Endodermal cell (in vitro differentiated cells): ENCODE data around the gene BMP6. TPM values are rescaled to one million over a fixed set of nuclear protein-coding genes. Genes with fewer than 3 reads are reported as not detected.

Source experiments
- DNase-seq: peaks from one replicate; pipeline ENCODE4 v3.0.0-alpha.2; 2017
- H3K27ac ChIP-seq: 2 replicates; pipeline ENCODE4 v1.5.1; 2013; ENCODE audit warnings: mild to moderate bottlenecking, low read depth, low read length, moderate library complexity
- H3K27me3 ChIP-seq: 2 replicates; pipeline ENCODE4 v1.6.1; 2013; ENCODE audit warnings: mild to moderate bottlenecking, low read length, moderate library complexity; ENCODE audit not compliant: insufficient read depth, control insufficient read depth, poor library complexity, severe bottlenecking
- H3K36me3 ChIP-seq: 2 replicates; pipeline ENCODE4 v1.7.0; 2013; ENCODE audit warnings: mild to moderate bottlenecking, low read length, moderate library complexity; ENCODE audit not compliant: control insufficient read depth, insufficient read depth
- H3K4me1 ChIP-seq: one replicate; pipeline ENCODE4 v1.7.0; 2013; ENCODE audit warnings: low read length; ENCODE audit not compliant: control insufficient read depth, insufficient read depth
- H3K4me3 ChIP-seq: 2 replicates; pipeline ENCODE4 v1.5.1; 2013; ENCODE audit warnings: mild to moderate bottlenecking, low read length, moderate library complexity
- H3K9ac ChIP-seq: 2 replicates; pipeline ENCODE4 v1.6.1; 2013; ENCODE audit warnings: mild to moderate bottlenecking, low read length, moderate library complexity; ENCODE audit not compliant: poor library complexity, severe bottlenecking; ENCODE audit errors: extremely low read depth
- H3K9me3 ChIP-seq: 2 replicates; pipeline ENCODE4 v1.6.1; 2013; ENCODE audit warnings: mild to moderate bottlenecking, low read length, moderate library complexity; ENCODE audit not compliant: control insufficient read depth
- H3K27ac Mint-ChIP-seq: 2 replicates; pipeline ENCODE4 v1.8.0; 2020; ENCODE audit warnings: mixed read lengths
- H3K27me3 Mint-ChIP-seq: 2 replicates; pipeline ENCODE4 v1.8.0; 2021; ENCODE audit warnings: mild to moderate bottlenecking, mixed read lengths; ENCODE audit not compliant: insufficient read depth
- H3K36me3 Mint-ChIP-seq: 2 replicates; pipeline ENCODE4 v1.8.0; 2020; ENCODE audit warnings: low read depth, mixed read lengths
- H3K4me1 Mint-ChIP-seq: 2 replicates; pipeline ENCODE4 v1.8.0; 2020; ENCODE audit warnings: mixed read lengths
- H3K4me3 Mint-ChIP-seq: 2 replicates; pipeline ENCODE4 v1.8.0; 2020; ENCODE audit warnings: mild to moderate bottlenecking, moderate library complexity, mixed read lengths
- H3K9me3 Mint-ChIP-seq: 2 replicates; pipeline ENCODE4 v1.8.0; 2020; ENCODE audit warnings: mild to moderate bottlenecking, mixed read lengths
- CTCF ChIP-seq: fragments of 200-600 bp; sonication (generic); conservative IDR thresholded peaks from 2 replicates; pipeline ENCODE4 v1.5.0; 2021; ENCODE audit warnings: antibody characterized with exemption, mild to moderate bottlenecking
- WGBS, 2 experiments: methylation state at CpG; one replicate each; pipeline versions ENCODE4 v1.1.5 to v1.1.7; 2013; ENCODE audit warnings: missing lambda C conversion rate in 2 of 2, mixed read lengths in 1 of 2; ENCODE audit not compliant: insufficient coverage in 1 of 2, insufficient read length in 1 of 2; 5-methylcytosine and 5-hydroxymethylcytosine counted together
- total RNA-seq, 2 donors: library from RNA; stranded (reverse); fragmentation: NEBNext Ultra II Directional in 1 of 2; extraction: Animal tissue kit (Norgen Biotek cat#: 25700) in 1 of 2; gene quantifications; 2 replicates in 1 of 2; 3 replicates in 1 of 2; pipeline ENCODE4 v1.2.1, GENCODE V29; 2021

BMP6 gene
- total RNA-seq, 2 donors from 2014 or later, result 0.62 to 0.71 TPM

- 94 to 95% methylated on average over 6 of the region's 6 CpGs for WGBS, 2 experiments
- no peak for TF ChIP-seq CTCF
- Mint-ChIP-seq H3K9me3 (no peaks in the 10 kb centered on the region), H3K4me1 (peaks cover 4% of the 10 kb centered on the region), H3K27me3 (peaks cover 27% of the 10 kb centered on the region), H3K36me3 (no peaks in the 10 kb centered on the region), H3K4me3 (no peak overlapping the region), H3K27ac (no peak overlapping the region)
- H3K27ac ChIP-seq, result no peak overlapping the region
- no peak overlapping the region for H3K4me3 ChIP-seq
- DNase-seq, result no peak
- no peaks in the 10 kb centered on the region for H3K9me3 ChIP-seq
- peaks cover 92% of the 10 kb centered on the region for H3K27me3 ChIP-seq
- no peaks in the 10 kb centered on the region for H3K36me3 ChIP-seq
- H3K4me1 ChIP-seq, result no peaks in the 10 kb centered on the region
- no peak overlapping the region for H3K9ac ChIP-seq
Measured at GRCh38 chr6:7912024-7912423, 186.1 kb downstream of the BMP6 start.

GRCh38 chr6:7912736-7913517 is 187.0 kb downstream of the BMP6 start:
- H3K9me3 ChIP-seq, result no peaks in the 10 kb centered on the region

GRCh38 chr6:7914311-7914710 is 188.4 kb downstream of the BMP6 start:
- TF ChIP-seq CTCF, result no peak
- H3K27ac Mint-ChIP-seq, result no peak overlapping the region
- Histone ChIP-seq H3K27ac (no peak overlapping the region), H3K36me3 (no peaks in the 10 kb centered on the region), H3K4me3 (no peak overlapping the region), H3K9ac (no peak overlapping the region), H3K9me3 (no peaks in the 10 kb centered on the region), H3K27me3 (peaks cover 92% of the 10 kb centered on the region), H3K4me1 (no peaks in the 10 kb centered on the region)
- WGBS, 2 experiments, result 90 to 91% methylated on average over 4 to 5 of the region's 5 CpGs
- peaks cover 3% of the 10 kb centered on the region for H3K4me1 Mint-ChIP-seq
- DNase-seq, result peak; percentile 25
- H3K4me3 Mint-ChIP-seq, result no peak overlapping the region
- H3K9me3 Mint-ChIP-seq, result no peaks in the 10 kb centered on the region
- peaks cover 18% of the 10 kb centered on the region for H3K27me3 Mint-ChIP-seq
- no peaks in the 10 kb centered on the region for H3K36me3 Mint-ChIP-seq

More at GRCh38 chr6:7912736-7913517, 187.0 kb downstream of the BMP6 start:
- H3K4me3 ChIP-seq, result no peak overlapping the region
- WGBS, 2 experiments, result 84 to 90% methylated on average over 6 to 8 of the region's 8 CpGs
- no peak overlapping the region for H3K27ac ChIP-seq
- no peak overlapping the region for H3K4me3 Mint-ChIP-seq
- DNase-seq, result peak; percentile 25
- no peak overlapping the region for H3K27ac Mint-ChIP-seq
- peaks cover 4% of the 10 kb centered on the region for H3K4me1 Mint-ChIP-seq
- peaks cover 92% of the 10 kb centered on the region for H3K27me3 ChIP-seq
- no peaks in the 10 kb centered on the region for H3K9me3 Mint-ChIP-seq
- H3K36me3 ChIP-seq, result no peaks in the 10 kb centered on the region
- no peaks in the 10 kb centered on the region for H3K36me3 Mint-ChIP-seq
- no peaks in the 10 kb centered on the region for H3K4me1 ChIP-seq
- no peak overlapping the region for H3K9ac ChIP-seq
- TF ChIP-seq CTCF, result no peak
- peaks cover 24% of the 10 kb centered on the region for H3K27me3 Mint-ChIP-seq
